ENCODE results near the gene C12orf43. TPM values are rescaled to one million over a fixed set of nuclear protein-coding genes. Genes with fewer than 3 reads are reported as not detected.
"Not testable (repeated sequence)": the region's sequence is repeated elsewhere in the genome, so short reads cannot be mapped to it uniquely, and the experiment has no call there.

The C12orf43 gene, protein sequence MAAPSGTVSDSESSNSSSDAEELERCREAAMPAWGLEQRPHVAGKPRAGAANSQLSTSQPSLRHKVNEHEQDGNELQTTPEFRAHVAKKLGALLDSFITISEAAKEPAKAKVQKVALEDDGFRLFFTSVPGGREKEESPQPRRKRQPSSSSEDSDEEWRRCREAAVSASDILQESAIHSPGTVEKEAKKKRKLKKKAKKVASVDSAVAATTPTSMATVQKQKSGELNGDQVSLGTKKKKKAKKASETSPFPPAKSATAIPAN
- polyA plus RNA-seq (2013, experiment 1 of 2) = 15.4 TPM
- polyA plus RNA-seq (2013, experiment 2 of 2) = 16.6 TPM

- no peak within 1 kb of the TSS for H2BK5ac ChIP-seq (ENCODE audit: low read length)
- H2AFZ ChIP-seq (ENCODE audit: low read length) = peak within 1 kb of the TSS; percentile 94
- no peak within 1 kb of the TSS for H2BK15ac ChIP-seq (ENCODE audit: low read length)
- H3K27ac ChIP-seq (replicated peaks; ENCODE audit: low read length) = peak within 1 kb of the TSS; percentile 49
- H3K9me3 ChIP-seq (replicated peaks in 1 of 2; ENCODE audit: control insufficient read depth in 2 of 2, insufficient read depth in 1 of 2, low read depth in 1 of 2, low read length in 2 of 2) = no peaks in the 10 kb centered on the region
- no peak within 1 kb of the TSS for H3K18ac ChIP-seq (ENCODE audit: low read length)
- H3K23ac ChIP-seq (ENCODE audit: low read depth, low read length, poor library complexity) = no peak within 1 kb of the TSS
- no peak within 1 kb of the TSS for H2AK5ac ChIP-seq (ENCODE audit: low read depth, low read length)
- peak within 1 kb of the TSS; percentile 29 for H4K8ac ChIP-seq (ENCODE audit: low read depth, low read length)
- DNase-seq (ENCODE audit: low spot score) = peak; percentile 90
- H3K27me3 ChIP-seq (ENCODE audit: control insufficient read depth in 3 of 3, insufficient read depth in 3 of 3, low read depth in 1 of 3, low read length in 3 of 3) = peaks cover 0 to 6% (median 0%) of the 10 kb centered on the region in 3 experiments
- H4K91ac ChIP-seq (ENCODE audit: low read depth, low read length, poor library complexity) = no peak within 1 kb of the TSS
- H3K36me3 ChIP-seq (replicated peaks in 1 of 2; ENCODE audit: control insufficient read depth in 2 of 2, insufficient read depth in 2 of 2, low read length in 2 of 2) = peaks cover 3 to 21% of the 10 kb centered on the region in 2 donors
- peaks cover 2% of the 10 kb centered on the region in 2 donors for H3K4me1 ChIP-seq (ENCODE audit: control insufficient read depth in 2 of 2, insufficient read depth in 1 of 2, low read depth in 1 of 2, low read length in 2 of 2)
- H2BK120ac ChIP-seq (ENCODE audit: low read depth, low read length) = no peak within 1 kb of the TSS
- peak within 1 kb of the TSS; percentile 76 for H3K4me2 ChIP-seq (ENCODE audit: insufficient read depth, low read length, poor library complexity, severe bottlenecking)
- no peak within 1 kb of the TSS for H2BK12ac ChIP-seq (ENCODE audit: low read length)
- H3K4ac ChIP-seq (ENCODE audit: low read length) = no peak within 1 kb of the TSS
- H3K4me3 ChIP-seq (ENCODE audit: low read length in 2 of 2) = peak within 1 kb of the TSS; percentile 88 to 96
- no peak within 1 kb of the TSS for H3K14ac ChIP-seq (ENCODE audit: low read length)
- no peaks in the 10 kb centered on the region for H3K79me1 ChIP-seq (ENCODE audit: low read depth, low read length)
- WGBS, 2 donors (ENCODE audit: extremely low coverage in 2 of 2, insufficient read length in 2 of 2, insufficient replicate concordance in 1 of 2) = no CpG with 5 or more reads among the region's 34 CpGs
- peak within 1 kb of the TSS; percentile 82 for H3K9ac ChIP-seq (ENCODE audit: low read depth, low read length, poor library complexity)
These were observed at the start of gene C12orf43 for GRCh38 chr12:121015825-121016766. TSS of gene C12orf43 (minus strand) at chr12:121016487. CDS start at chr12:121016474, 13 bp downstream.

DNA sequence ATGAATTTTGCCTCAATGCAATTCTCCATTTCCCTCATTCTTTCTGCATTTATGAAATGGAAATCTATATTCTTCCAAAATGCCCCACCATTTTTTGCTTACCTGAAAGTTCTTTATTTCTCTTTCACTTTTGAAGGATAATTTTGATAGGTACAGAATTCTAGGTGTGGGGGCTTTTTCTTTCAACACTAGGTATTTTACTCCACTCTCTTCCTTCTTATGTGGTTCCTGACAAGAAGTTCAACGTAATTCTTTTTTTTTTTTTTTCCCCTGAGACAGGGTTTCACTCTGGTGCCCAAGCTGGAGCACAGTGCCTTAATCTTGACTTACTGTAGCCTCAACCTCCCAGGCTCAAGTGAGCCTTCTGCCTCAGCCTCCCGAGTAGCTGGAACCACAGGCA lies 49.1 kb upstream of the C12orf43 start:
- H3K4ac ChIP-seq (ENCODE audit: low read length) = no peak overlapping the region
- no peak overlapping the region for H3K23ac ChIP-seq (ENCODE audit: low read depth, low read length, poor library complexity)
- no peak overlapping the region for H2AFZ ChIP-seq (ENCODE audit: low read length)
- H2BK120ac ChIP-seq (ENCODE audit: low read depth, low read length) = no peak overlapping the region
- no peak overlapping the region for H2BK12ac ChIP-seq (ENCODE audit: low read length)
- H3K36me3 ChIP-seq (replicated peaks in 1 of 2; ENCODE audit: control insufficient read depth in 2 of 2, insufficient read depth in 2 of 2, low read length in 2 of 2) = no peaks in the 10 kb centered on the region
- no peak overlapping the region for H2AK5ac ChIP-seq (ENCODE audit: low read depth, low read length)
- no peaks in the 10 kb centered on the region for H3K4me1 ChIP-seq (ENCODE audit: control insufficient read depth in 2 of 2, insufficient read depth in 1 of 2, low read depth in 1 of 2, low read length in 2 of 2)
- H4K91ac ChIP-seq (ENCODE audit: low read depth, low read length, poor library complexity) = no peak overlapping the region
- no peak for DNase-seq (ENCODE audit: low spot score)
- H3K79me1 ChIP-seq (ENCODE audit: low read depth, low read length) = no peaks in the 10 kb centered on the region
- no peak overlapping the region for H3K4me3 ChIP-seq (ENCODE audit: low read length in 2 of 2)
- no peak overlapping the region for H3K18ac ChIP-seq (ENCODE audit: low read length)
- no peak overlapping the region for H3K27ac ChIP-seq (replicated peaks; ENCODE audit: low read length)
- H3K14ac ChIP-seq (ENCODE audit: low read length) = no peak overlapping the region
- H3K9me3 ChIP-seq (replicated peaks in 1 of 2; ENCODE audit: control insufficient read depth in 2 of 2, insufficient read depth in 1 of 2, low read depth in 1 of 2, low read length in 2 of 2) = no peaks in the 10 kb centered on the region
- no peak overlapping the region for H2BK5ac ChIP-seq (ENCODE audit: low read length)
- H3K27me3 ChIP-seq (ENCODE audit: control insufficient read depth in 3 of 3, insufficient read depth in 3 of 3, low read depth in 1 of 3, low read length in 3 of 3) = no peaks in the 10 kb centered on the region
- H3K9ac ChIP-seq (ENCODE audit: low read depth, low read length, poor library complexity) = no peak overlapping the region
- H2BK15ac ChIP-seq (ENCODE audit: low read length) = no peak overlapping the region
- WGBS, 2 donors (ENCODE audit: extremely low coverage in 2 of 2, insufficient read length in 2 of 2, insufficient replicate concordance in 1 of 2) = no CpG with 5 or more reads among the region's 2 CpGs
- no peak overlapping the region for H4K8ac ChIP-seq (ENCODE audit: low read depth, low read length)
- H3K4me2 ChIP-seq (ENCODE audit: insufficient read depth, low read length, poor library complexity, severe bottlenecking) = no peak overlapping the region

- H3K14ac ChIP-seq (ENCODE audit: low read length); H2AK5ac ChIP-seq (ENCODE audit: low read depth, low read length): not testable (repeated sequence)
- WGBS, 2 donors (ENCODE audit: extremely low coverage in 2 of 2, insufficient read length in 2 of 2, insufficient replicate concordance in 1 of 2) = no CpG with 5 or more reads among the region's 12 CpGs
These were observed 48.3 kb upstream of the C12orf43 start for GRCh38 chr12:121064586-121064985.

GRCh38 chr12:121064116-121064515 lies 47.8 kb upstream of the C12orf43 start:
- Histone ChIP-seq H3K4me1 (ENCODE audit: control insufficient read depth in 2 of 2, insufficient read depth in 1 of 2, low read depth in 1 of 2, low read length in 2 of 2) (no peaks in the 10 kb centered on the region), H3K27me3 (ENCODE audit: control insufficient read depth in 3 of 3, insufficient read depth in 3 of 3, low read depth in 1 of 3, low read length in 3 of 3) (peaks cover 0 to 2% (median 0%) of the 10 kb centered on the region in 3 experiments), H2BK120ac (ENCODE audit: low read depth, low read length) (no peak overlapping the region), H2BK5ac (ENCODE audit: low read length) (no peak overlapping the region), H3K9me3 (replicated peaks in 1 of 2; ENCODE audit: control insufficient read depth in 2 of 2, insufficient read depth in 1 of 2, low read depth in 1 of 2, low read length in 2 of 2) (no peaks in the 10 kb centered on the region), H3K4me2 (ENCODE audit: insufficient read depth, low read length, poor library complexity, severe bottlenecking) (no peak overlapping the region), H3K23ac (ENCODE audit: low read depth, low read length, poor library complexity) (no peak overlapping the region), H3K4ac (ENCODE audit: low read length) (no peak overlapping the region), H3K9ac (ENCODE audit: low read depth, low read length, poor library complexity) (no peak overlapping the region), H3K18ac (ENCODE audit: low read length) (no peak overlapping the region), H3K27ac (replicated peaks; ENCODE audit: low read length) (no peak overlapping the region), H3K36me3 (replicated peaks in 1 of 2; ENCODE audit: control insufficient read depth in 2 of 2, insufficient read depth in 2 of 2, low read length in 2 of 2) (no peaks in the 10 kb centered on the region), H4K8ac (ENCODE audit: low read depth, low read length) (no peak overlapping the region), H3K14ac (ENCODE audit: low read length) (no peak overlapping the region), H3K4me3 (ENCODE audit: low read length in 2 of 2) (no peak overlapping the region), H2BK12ac (ENCODE audit: low read length) (no peak overlapping the region), H2BK15ac (ENCODE audit: low read length) (no peak overlapping the region), H3K79me1 (ENCODE audit: low read depth, low read length) (no peaks in the 10 kb centered on the region), H2AFZ (ENCODE audit: low read length) (no peak overlapping the region), H4K91ac (ENCODE audit: low read depth, low read length, poor library complexity) (no peak overlapping the region), H2AK5ac (ENCODE audit: low read depth, low read length) (no peak overlapping the region)
- WGBS, 2 donors (ENCODE audit: extremely low coverage in 2 of 2, insufficient read length in 2 of 2, insufficient replicate concordance in 1 of 2) = no CpG with 5 or more reads among the region's 1 CpG
- no peak for DNase-seq (ENCODE audit: low spot score)

More at GRCh38 chr12:121064586-121064985, 48.3 kb upstream of the C12orf43 start:
- not testable (repeated sequence) for DNase-seq (ENCODE audit: low spot score); H3K4me3 ChIP-seq (ENCODE audit: low read length in 2 of 2); H2AFZ ChIP-seq (ENCODE audit: low read length); H3K9ac ChIP-seq (ENCODE audit: low read depth, low read length, poor library complexity); H2BK15ac ChIP-seq (ENCODE audit: low read length); H3K23ac ChIP-seq (ENCODE audit: low read depth, low read length, poor library complexity); H3K27ac ChIP-seq (replicated peaks; ENCODE audit: low read length); H3K9me3 ChIP-seq (replicated peaks in 1 of 2; ENCODE audit: control insufficient read depth in 2 of 2, insufficient read depth in 1 of 2, low read depth in 1 of 2, low read length in 2 of 2); H2BK12ac ChIP-seq (ENCODE audit: low read length); H3K79me1 ChIP-seq (ENCODE audit: low read depth, low read length); H3K4ac ChIP-seq (ENCODE audit: low read length); H2BK120ac ChIP-seq (ENCODE audit: low read depth, low read length); H4K8ac ChIP-seq (ENCODE audit: low read depth, low read length); H4K91ac ChIP-seq (ENCODE audit: low read depth, low read length, poor library complexity); H3K4me1 ChIP-seq (ENCODE audit: control insufficient read depth in 2 of 2, insufficient read depth in 1 of 2, low read depth in 1 of 2, low read length in 2 of 2); H3K36me3 ChIP-seq (replicated peaks in 1 of 2; ENCODE audit: control insufficient read depth in 2 of 2, insufficient read depth in 2 of 2, low read length in 2 of 2); H3K4me2 ChIP-seq (ENCODE audit: insufficient read depth, low read length, poor library complexity, severe bottlenecking); H2BK5ac ChIP-seq (ENCODE audit: low read length); H3K27me3 ChIP-seq (ENCODE audit: control insufficient read depth in 3 of 3, insufficient read depth in 3 of 3, low read depth in 1 of 3, low read length in 3 of 3); H3K18ac ChIP-seq (ENCODE audit: low read length)
